Skeletal muscle tissue (tissue), 4 donors: ENCODE measurements around the gene TRIM28. TPM values are rescaled to one million over a fixed set of nuclear protein-coding genes. Genes with fewer than 3 reads are reported as not detected.

Experiments used
- H3K27ac ChIP-seq: one replicate; pipeline ENCODE4 v1.7.0; 2013; ENCODE audit warnings: mild to moderate bottlenecking, low read depth, low read length, inconsistent platforms
- H3K27me3 ChIP-seq, 3 donors: one replicate each; pipeline ENCODE4 v1.7.0; 2013; ENCODE audit warnings: low read length in 3 of 3; ENCODE audit not compliant: control insufficient read depth in 3 of 3, insufficient read depth in 3 of 3
- H3K36me3 ChIP-seq, 3 donors: one replicate each; pipeline ENCODE4 v1.7.0; 2013; ENCODE audit warnings: low read length in 3 of 3; ENCODE audit not compliant: control insufficient read depth in 3 of 3, insufficient read depth in 3 of 3
- H3K4me1 ChIP-seq, 3 donors: one replicate each; pipeline ENCODE4 v1.7.0; 2013; ENCODE audit warnings: low read length in 3 of 3, mild to moderate bottlenecking in 3 of 3; ENCODE audit not compliant: control insufficient read depth in 3 of 3, insufficient read depth in 3 of 3
- H3K4me3 ChIP-seq, 3 donors: one replicate each; pipeline ENCODE4 v1.7.0; 2013; ENCODE audit warnings: low read length in 3 of 3
- H3K9ac ChIP-seq, 3 donors: one replicate each; pipeline ENCODE4 v1.7.0; 2013; ENCODE audit warnings: low read length in 3 of 3, mild to moderate bottlenecking in 3 of 3, moderate library complexity in 2 of 3, low read depth in 1 of 3
- H3K9me3 ChIP-seq, 3 donors: one replicate each; pipeline ENCODE4 v1.7.0; 2013; ENCODE audit warnings: low read length in 3 of 3; ENCODE audit not compliant: control insufficient read depth in 3 of 3
- total RNA-seq: library from RNA; depleted of rRNA; stranded (reverse); fragments of >200 nt; gene quantifications from one replicate; pipeline ENCODE4 v1.2.3, GENCODE V29; 2014
- donor health status: Osteomylitis.

The TRIM28 gene
- total RNA-seq, 1 donor from 2014 or later, result 277 TPM

- H3K9ac ChIP-seq, result peak overlapping the region in 2 of 3 donors; percentile 96 to 99
- H3K27me3 ChIP-seq, result no peaks in the 10 kb centered on the region
- H3K27ac ChIP-seq, result peak overlapping the region; percentile 97
- H3K4me3 ChIP-seq, result peak overlapping the region; percentile 24 to 100 (median 41)
- peaks cover 28 to 32% (median 30%) of the 10 kb centered on the region in 3 donors for H3K36me3 ChIP-seq
- no peaks in the 10 kb centered on the region for H3K9me3 ChIP-seq
- peaks cover 48 to 66% (median 53%) of the 10 kb centered on the region in 3 donors for H3K4me1 ChIP-seq
Observed at GRCh38 chr19:58555920-58556621, 12.2 kb downstream of the TRIM28 start.

GRCh38 chr19:58556622-58557220 is 12.9 kb downstream of the TRIM28 start:
- Histone ChIP-seq H3K4me1 (peaks cover 53 to 73% (median 59%) of the 10 kb centered on the region in 3 donors), H3K9me3 (no peaks in the 10 kb centered on the region), H3K4me3 (peak overlapping the region; percentile 87 to 96 (median 87)), H3K27me3 (no peaks in the 10 kb centered on the region), H3K27ac (peak overlapping the region; percentile 97), H3K36me3 (peaks cover 22 to 25% (median 24%) of the 10 kb centered on the region in 3 donors), H3K9ac (peak overlapping the region; percentile 94 to 96 (median 96))

- peak overlapping the region; percentile 94 to 96 (median 96) for H3K9ac ChIP-seq
- H3K4me3 ChIP-seq, result peak overlapping the region; percentile 87 to 96 (median 87)
- peak overlapping the region; percentile 98 for H3K27ac ChIP-seq
- peaks cover 15 to 18% (median 17%) of the 10 kb centered on the region in 3 donors for H3K36me3 ChIP-seq
- no peaks in the 10 kb centered on the region for H3K9me3 ChIP-seq
- peaks cover 61 to 80% (median 67%) of the 10 kb centered on the region in 3 donors for H3K4me1 ChIP-seq
- no peaks in the 10 kb centered on the region for H3K27me3 ChIP-seq
Observed at GRCh38 chr19:58557221-58558065, 13.6 kb downstream of the TRIM28 start.

GRCh38 chr19:58558066-58558622 is 14.3 kb downstream of the TRIM28 start, which contains the start of gene UBE2M:
Gene UBE2M, minus strand, starts transcription at chr19:58558611. Its CDS starts 230 bp downstream, at chr19:58558381.
- peak within 1 kb of the TSS; percentile 87 to 98 (median 94) for H3K4me3 ChIP-seq
- peak within 1 kb of the TSS; percentile 98 for H3K27ac ChIP-seq
- peak within 1 kb of the TSS; percentile 94 to 99 (median 96) for H3K9ac ChIP-seq
- peaks cover 67 to 87% (median 74%) of the 10 kb centered on the region in 3 donors for H3K4me1 ChIP-seq
- H3K27me3 ChIP-seq, result no peaks in the 10 kb centered on the region
- no peaks in the 10 kb centered on the region for H3K9me3 ChIP-seq
- H3K36me3 ChIP-seq, result peaks cover 9 to 17% (median 12%) of the 10 kb centered on the region in 3 donors

GRCh38 chr19:58558623-58559274 is 14.9 kb downstream of the TRIM28 start:
- Histone ChIP-seq H3K4me1 (peaks cover 70 to 87% (median 76%) of the 10 kb centered on the region in 3 donors), H3K36me3 (peaks cover 9 to 13% (median 10%) of the 10 kb centered on the region in 3 donors), H3K27me3 (no peaks in the 10 kb centered on the region), H3K9me3 (no peaks in the 10 kb centered on the region), H3K4me3 (peak overlapping the region; percentile 87 to 98 (median 94)), H3K9ac (peak overlapping the region; percentile 84 to 99 (median 96)), H3K27ac (peak overlapping the region; percentile 98)

- H3K9ac ChIP-seq, result peak overlapping the region; percentile 84 to 99 (median 96)
- H3K4me3 ChIP-seq, result peak overlapping the region; percentile 87 to 98 (median 94)
- peaks cover 9 to 12% (median 10%) of the 10 kb centered on the region in 3 donors for H3K36me3 ChIP-seq
- peaks cover 63 to 82% (median 72%) of the 10 kb centered on the region in 3 donors for H3K4me1 ChIP-seq
- no peaks in the 10 kb centered on the region for H3K27me3 ChIP-seq
- no peaks in the 10 kb centered on the region for H3K9me3 ChIP-seq
- peak overlapping the region; percentile 98 for H3K27ac ChIP-seq
Observed at GRCh38 chr19:58559275-58560006, 15.6 kb downstream of the TRIM28 start.

GRCh38 chr19:58560007-58560887 is 16.4 kb downstream of the TRIM28 start:
- H3K9ac ChIP-seq, result peak overlapping the region; percentile 25 to 96 (median 84)

GRCh38 chr19:58560921-58561320 is 17.1 kb downstream of the TRIM28 start:
- H3K4me3 ChIP-seq, result no peak overlapping the region
- peaks cover 9 to 11% (median 9%) of the 10 kb centered on the region in 3 donors for H3K36me3 ChIP-seq
- no peaks in the 10 kb centered on the region for H3K27me3 ChIP-seq
- peaks cover 55 to 69% (median 62%) of the 10 kb centered on the region in 3 donors for H3K4me1 ChIP-seq
- H3K27ac ChIP-seq, result no peak overlapping the region
- H3K9ac ChIP-seq, result no peak overlapping the region
- H3K9me3 ChIP-seq, result no peaks in the 10 kb centered on the region

More at GRCh38 chr19:58560007-58560887, 16.4 kb downstream of the TRIM28 start:
- Histone ChIP-seq H3K9me3 (no peaks in the 10 kb centered on the region), H3K27ac (peak overlapping the region; percentile 98), H3K36me3 (peaks cover 9 to 12% (median 10%) of the 10 kb centered on the region in 3 donors), H3K4me1 (peaks cover 60 to 76% (median 67%) of the 10 kb centered on the region in 3 donors), H3K4me3 (peak overlapping the region; percentile 87 to 98 (median 94)), H3K27me3 (no peaks in the 10 kb centered on the region)
